Muscle layer of duodenum (tissue), 2 donors: Measurements from ENCODE around the gene PRSS27.
A peak's percentile ranks its signal among the peaks of the same experiment; 100 is the strongest.
"Not testable (repeated sequence)": the region's sequence is repeated elsewhere in the genome, so short reads cannot be mapped to it uniquely, and the experiment has no call there.

ENCODE experiments used
- H3K27ac ChIP-seq: one replicate; pipeline ENCODE4 v1.7.0; 2013; ENCODE audit warnings: mild to moderate bottlenecking, low read length
- H3K27me3 ChIP-seq: one replicate; pipeline ENCODE4 v1.7.0; 2013; ENCODE audit warnings: low read depth, mild to moderate bottlenecking, control low read depth, low read length
- H3K36me3 ChIP-seq, 2 donors: one replicate each; pipeline ENCODE4 v1.7.0; 2013; ENCODE audit warnings: low read length in 2 of 2, control low read depth in 1 of 2, mild to moderate bottlenecking in 1 of 2; ENCODE audit not compliant: insufficient read depth in 2 of 2, control insufficient read depth in 1 of 2
- H3K4me1 ChIP-seq, 2 donors: one replicate each; pipeline ENCODE4 v1.7.0; 2013; ENCODE audit warnings: low read length in 2 of 2, mild to moderate bottlenecking in 2 of 2, control low read depth in 1 of 2, moderate library complexity in 1 of 2; ENCODE audit not compliant: insufficient read depth in 2 of 2, control insufficient read depth in 1 of 2
- H3K4me3 ChIP-seq, 2 donors: one replicate each; pipeline ENCODE4 v1.7.0; 2013; ENCODE audit warnings: low read length in 2 of 2, low read depth in 1 of 2, mild to moderate bottlenecking in 1 of 2
- H3K9me3 ChIP-seq, 2 donors: one replicate each; pipeline ENCODE4 v1.7.0; 2013; ENCODE audit warnings: low read length in 2 of 2, control low read depth in 1 of 2, mild to moderate bottlenecking in 1 of 2; ENCODE audit not compliant: control insufficient read depth in 1 of 2
- donor health status: healthy.

Gene PRSS27

DNA sequence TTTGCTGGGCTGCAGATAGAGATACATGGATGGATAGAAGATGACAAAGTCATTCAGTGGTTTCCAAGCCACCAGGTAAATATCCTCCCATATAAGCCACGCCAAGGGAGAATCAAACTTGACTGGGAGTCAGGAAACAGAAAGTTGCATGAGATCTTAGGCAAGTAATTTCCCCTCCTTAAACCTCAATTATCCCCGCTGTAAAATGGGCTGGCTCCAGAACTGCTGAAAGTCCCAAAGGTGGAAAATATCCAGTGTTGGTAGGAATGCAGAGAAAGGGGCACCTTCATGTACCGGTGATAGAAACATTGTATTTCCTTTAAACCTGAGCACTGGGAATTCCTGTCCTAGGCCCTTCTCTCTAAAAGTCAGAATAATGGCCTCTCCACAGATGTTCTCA lies 43.1 kb downstream of the PRSS27 start:
- H3K27ac ChIP-seq, H3K4me3 ChIP-seq, H3K9me3 ChIP-seq, H3K36me3 ChIP-seq, H3K27me3 ChIP-seq: not testable (repeated sequence)
- H3K4me1 ChIP-seq = peaks cover 3 to 16% of the 10 kb centered on the region in 2 donors

DNA sequence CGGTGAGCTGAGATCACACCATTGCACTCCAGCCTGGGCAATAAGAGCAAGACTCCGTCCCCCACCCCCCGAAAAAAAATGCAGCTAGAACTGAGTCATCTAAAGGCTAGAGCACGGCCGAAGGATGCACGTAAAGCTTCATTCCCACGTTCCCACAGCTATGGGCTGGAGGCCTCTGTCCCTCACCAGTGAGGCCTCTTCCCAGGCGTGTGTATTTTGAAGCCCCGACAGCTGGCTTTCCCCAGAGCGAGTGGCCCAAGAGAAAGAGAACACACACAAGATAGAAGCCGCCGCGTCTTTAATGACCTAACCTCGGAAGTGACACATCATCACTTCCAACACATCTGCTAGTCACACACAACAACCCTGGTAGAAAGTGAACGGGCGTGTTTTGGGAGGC lies 44.3 kb downstream of the PRSS27 start:
- Histone ChIP-seq H3K27me3 (no peaks in the 10 kb centered on the region), H3K4me3 (no peak overlapping the region), H3K9me3 (no peaks in the 10 kb centered on the region), H3K27ac (no peak overlapping the region), H3K4me1 (peaks cover 6 to 15% of the 10 kb centered on the region in 2 donors), H3K36me3 (no peaks in the 10 kb centered on the region)

- no peaks in the 10 kb centered on the region for H3K27me3 ChIP-seq
- H3K27ac ChIP-seq = no peak overlapping the region
- no peaks in the 10 kb centered on the region for H3K36me3 ChIP-seq
These were observed 45.0 kb downstream of the PRSS27 start for GRCh38 chr16:2675021-2675420.

GRCh38 chr16:2673066-2673999 lies 46.7 kb downstream of the PRSS27 start:
- H3K27me3 ChIP-seq = no peaks in the 10 kb centered on the region
- peak overlapping the region; percentile 71 for H3K27ac ChIP-seq
- peaks cover 6 to 23% of the 10 kb centered on the region in 2 donors for H3K4me1 ChIP-seq

More at GRCh38 chr16:2675021-2675420, 45.0 kb downstream of the PRSS27 start:
- Histone ChIP-seq H3K4me1 (peaks cover 6 to 16% of the 10 kb centered on the region in 2 donors), H3K9me3 (no peaks in the 10 kb centered on the region), H3K4me3 (no peak overlapping the region)

GRCh38 chr16:2671741-2672140 lies 48.3 kb downstream of the PRSS27 start:
- Histone ChIP-seq H3K4me3 (peak overlapping the region in 1 of 2 donors; percentile 66), H3K36me3 (peaks cover 0 to 20% of the 10 kb centered on the region in 2 donors), H3K4me1 (peaks cover 6 to 23% of the 10 kb centered on the region in 2 donors), H3K9me3 (no peaks in the 10 kb centered on the region), H3K27ac (no peak overlapping the region), H3K27me3 (no peaks in the 10 kb centered on the region)

More at GRCh38 chr16:2673066-2673999, 46.7 kb downstream of the PRSS27 start:
- Histone ChIP-seq H3K36me3 (peaks cover 0 to 7% of the 10 kb centered on the region in 2 donors), H3K9me3 (no peaks in the 10 kb centered on the region), H3K4me3 (peak overlapping the region; percentile 57 to 66)

GRCh38 chr16:2671193-2671592 lies 48.8 kb downstream of the PRSS27 start:
- not testable (repeated sequence) for H3K4me3 ChIP-seq, H3K27ac ChIP-seq, H3K9me3 ChIP-seq, H3K27me3 ChIP-seq
- Histone ChIP-seq H3K36me3 (peaks cover 0 to 23% of the 10 kb centered on the region in 2 donors), H3K4me1 (peaks cover 6 to 23% of the 10 kb centered on the region in 2 donors)

DNA sequence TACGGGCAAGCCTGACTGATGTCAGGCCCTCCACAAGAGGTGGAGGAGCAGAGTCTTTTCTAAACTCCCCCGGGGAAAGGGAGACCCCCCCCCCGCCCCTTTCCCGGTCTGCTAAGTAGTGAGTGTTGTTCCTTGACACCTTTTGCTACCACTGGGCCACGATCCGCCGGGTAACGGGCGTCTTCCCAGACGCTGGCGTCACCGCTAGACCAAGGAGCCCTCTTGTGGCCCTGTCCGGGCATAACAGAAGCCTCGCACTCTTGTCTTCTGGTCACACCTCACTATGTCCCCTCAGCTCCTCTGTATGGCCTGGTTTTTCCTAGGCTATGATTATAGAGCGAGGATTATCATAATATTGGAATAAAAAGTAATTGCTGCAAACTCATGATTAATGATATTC lies 50.0 kb downstream of the PRSS27 start:
- H3K27me3 ChIP-seq, H3K27ac ChIP-seq, H3K4me3 ChIP-seq, H3K9me3 ChIP-seq: not testable (repeated sequence)
- Histone ChIP-seq H3K36me3 (peaks cover 0 to 30% of the 10 kb centered on the region in 2 donors), H3K4me1 (peaks cover 6 to 23% of the 10 kb centered on the region in 2 donors)

DNA sequence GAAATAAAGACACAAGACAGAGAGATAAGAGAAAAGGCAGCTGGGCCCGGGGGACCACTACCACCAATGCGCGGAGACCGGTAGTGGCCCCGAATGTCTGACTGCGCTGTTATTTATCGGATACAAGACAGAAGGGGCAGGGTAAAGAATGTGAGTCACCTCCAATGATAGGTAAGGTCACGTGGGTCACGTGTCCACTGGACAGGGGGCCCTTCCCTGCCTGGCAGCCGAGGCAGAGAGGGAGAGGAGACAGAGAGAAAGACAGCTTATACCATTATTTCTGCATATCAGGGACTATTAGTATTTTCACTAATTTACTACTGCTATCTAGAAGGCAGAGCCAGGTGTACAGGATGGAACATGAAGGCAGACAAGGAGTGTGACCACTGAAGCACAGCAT lies 50.4 kb downstream of the PRSS27 start:
- H3K27me3 ChIP-seq, H3K27ac ChIP-seq, H3K4me3 ChIP-seq, H3K9me3 ChIP-seq: not testable (repeated sequence)
- Histone ChIP-seq H3K4me1 (peaks cover 5 to 23% of the 10 kb centered on the region in 2 donors), H3K36me3 (peaks cover 0 to 31% of the 10 kb centered on the region in 2 donors)

- H3K36me3 ChIP-seq = peaks cover 0 to 47% of the 10 kb centered on the region in 2 donors
- not testable (repeated sequence) for H3K9me3 ChIP-seq, H3K4me3 ChIP-seq, H3K27ac ChIP-seq, H3K27me3 ChIP-seq
- H3K4me1 ChIP-seq = peaks cover under 1 to 13% of the 10 kb centered on the region in 2 donors
These were observed 53.4 kb downstream of the PRSS27 start for GRCh38 chr16:2666671-2667070.

DNA sequence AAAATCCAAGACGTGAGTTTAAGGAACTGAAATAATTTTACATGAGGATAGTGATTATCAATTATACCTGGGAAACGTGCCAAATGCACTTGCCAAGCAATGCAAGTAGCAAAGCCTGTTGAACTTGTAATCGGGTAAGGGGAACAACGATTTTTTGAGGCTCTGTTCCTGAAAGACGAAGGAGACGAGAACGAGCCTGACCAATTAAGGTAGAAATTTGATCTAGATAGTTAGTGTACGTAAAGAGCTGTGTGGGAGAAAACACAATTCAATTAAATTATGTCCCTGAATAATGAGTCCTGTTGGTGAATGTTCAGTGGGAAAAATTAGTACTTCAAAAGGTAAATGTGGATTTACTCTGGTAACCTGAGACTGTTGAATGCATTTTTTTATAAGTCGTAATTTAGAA lies 55.4 kb downstream of the PRSS27 start:
- no peak overlapping the region for H3K4me3 ChIP-seq
- no peaks in the 10 kb centered on the region for H3K27me3 ChIP-seq
- peaks cover 0 to 2% of the 10 kb centered on the region in 2 donors for H3K4me1 ChIP-seq
- no peak overlapping the region for H3K27ac ChIP-seq
- H3K36me3 ChIP-seq = peaks cover 0 to 48% of the 10 kb centered on the region in 2 donors
- no peaks in the 10 kb centered on the region for H3K9me3 ChIP-seq

- H3K9me3 ChIP-seq = no peaks in the 10 kb centered on the region
- H3K36me3 ChIP-seq = peaks cover 0 to 47% of the 10 kb centered on the region in 2 donors
- H3K4me3 ChIP-seq = no peak overlapping the region
- no peaks in the 10 kb centered on the region for H3K27me3 ChIP-seq
- H3K4me1 ChIP-seq = no peaks in the 10 kb centered on the region
- H3K27ac ChIP-seq = no peak overlapping the region
These were observed 56.2 kb downstream of the PRSS27 start for GRCh38 chr16:2663553-2664546.
